GM19035 (cell line): ENCODE measurements around the gene ITPRIP.
A peak's percentile ranks its signal among the peaks of the same experiment; 100 is the strongest.

Source experiments
- ATAC-seq: cut with Tn5 transposase; IDR thresholded peaks from one replicate; pipeline ENCODE4 v1.9.1; 2021; ENCODE audit not compliant: unreplicated experiment

Gene ITPRIP

GRCh38 chr10:104288355-104288754, 49.9 kb downstream of the ITPRIP start:
- no peak for ATAC-seq

- no peak for ATAC-seq
These were observed 51.3 kb downstream of the ITPRIP start for GRCh38 chr10:104286939-104287338.

GRCh38 chr10:104284846-104285245, 53.4 kb downstream of the ITPRIP start:
- ATAC-seq: no peak

GRCh38 chr10:104281694-104282093, 56.6 kb downstream of the ITPRIP start:
- ATAC-seq: no peak

- no peak for ATAC-seq
These were observed 58.6 kb downstream of the ITPRIP start for GRCh38 chr10:104279550-104280259.

GRCh38 chr10:104277785-104278184, 60.5 kb downstream of the ITPRIP start:
- ATAC-seq: no peak

- ATAC-seq: no peak
These were observed 62.1 kb downstream of the ITPRIP start for GRCh38 chr10:104276192-104276591.

GRCh38 chr10:104274762-104275721, 63.2 kb downstream of the ITPRIP start:
- ATAC-seq: peak; percentile 70

GRCh38 chr10:104273899-104274575, 64.2 kb downstream of the ITPRIP start:
- no peak for ATAC-seq

- no peak for ATAC-seq
These were observed 65.0 kb downstream of the ITPRIP start for GRCh38 chr10:104273286-104273685.

- peak; percentile 97 for ATAC-seq
These were observed 69.3 kb downstream of the ITPRIP start, which contains the start of gene GSTO2 for GRCh38 chr10:104268713-104269645. GSTO2 (plus strand) TSS chr10:104269184; CDS start chr10:104274916, 5,732 bp downstream.

GRCh38 chr10:104268405-104268712, 69.9 kb downstream of the ITPRIP start:
- peak; percentile 2 for ATAC-seq

- ATAC-seq: no peak
These were observed 70.4 kb downstream of the ITPRIP start for GRCh38 chr10:104267721-104268404.

GRCh38 chr10:104264783-104265182, 73.5 kb downstream of the ITPRIP start:
- ATAC-seq: no peak

- ATAC-seq: no peak
These were observed 76.2 kb downstream of the ITPRIP start for GRCh38 chr10:104262055-104262454.

GRCh38 chr10:104260775-104261115, 77.5 kb downstream of the ITPRIP start:
- no peak for ATAC-seq

GRCh38 chr10:104259999-104260774, 78.1 kb downstream of the ITPRIP start:
- ATAC-seq: no peak
